Activated CD4-positive, alpha-beta T cell treated with anti-CD3 and anti-CD28 coated beads, Interleukin-2, amount 10 ng/mL, durations not matched to agents 7 days and 5 days (primary cell): ENCODE measurements around the gene EPHA1. TPM values are rescaled to one million over a fixed set of nuclear protein-coding genes. Genes with fewer than 3 reads are reported as not detected.
"Not testable (repeated sequence)": the region's sequence is repeated elsewhere in the genome, so short reads cannot be mapped to it uniquely, and the experiment has no call there.

Experiments used
- CTCF ChIA-PET: fragments of 350-600 bp; sonication (Branson Sonifier 250); formaldehyde crosslinking; loops from one replicate; lab custom pipeline; 2021; ENCODE audit warnings: antibody characterized with exemption; lab: Charles Lee
- POLR2A ChIA-PET: fragments of 350-600 bp; sonication (Branson Sonifier 250); formaldehyde crosslinking; loops from one replicate; lab custom pipeline; 2021; ENCODE audit warnings: antibody characterized with exemption; lab: Charles Lee
- DNase-seq: peaks from one replicate; pipeline ENCODE4 v3.0.0-alpha.2; 2020
- H3K27ac Mint-ChIP-seq: one replicate; pipeline ENCODE4 v1.8.0; 2021; ENCODE audit warnings: mild to moderate bottlenecking, moderate library complexity, mixed read lengths
- H3K27me3 Mint-ChIP-seq: one replicate; pipeline ENCODE4 v1.8.0; 2021; ENCODE audit warnings: mixed read lengths
- H3K36me3 Mint-ChIP-seq: one replicate; pipeline ENCODE4 v1.8.0; 2021; ENCODE audit warnings: low read depth, mixed read lengths
- H3K4me1 Mint-ChIP-seq: one replicate; pipeline ENCODE4 v1.8.0; 2021; ENCODE audit warnings: mixed read lengths
- H3K4me3 Mint-ChIP-seq: one replicate; pipeline ENCODE4 v1.8.0; 2021; ENCODE audit warnings: mild to moderate bottlenecking, moderate library complexity, mixed read lengths
- H3K9me3 Mint-ChIP-seq: one replicate; pipeline ENCODE4 v1.8.0; 2021; ENCODE audit warnings: mixed read lengths
- total RNA-seq, 2 experiments: library from RNA; stranded (reverse); gene quantifications; one replicate each; pipeline ENCODE4 v1.2.3, GENCODE V29; 2021

EPHA1 gene
- total RNA-seq, 2 experiments from 2014 or later: 10.0 to 11.4 TPM

DNA sequence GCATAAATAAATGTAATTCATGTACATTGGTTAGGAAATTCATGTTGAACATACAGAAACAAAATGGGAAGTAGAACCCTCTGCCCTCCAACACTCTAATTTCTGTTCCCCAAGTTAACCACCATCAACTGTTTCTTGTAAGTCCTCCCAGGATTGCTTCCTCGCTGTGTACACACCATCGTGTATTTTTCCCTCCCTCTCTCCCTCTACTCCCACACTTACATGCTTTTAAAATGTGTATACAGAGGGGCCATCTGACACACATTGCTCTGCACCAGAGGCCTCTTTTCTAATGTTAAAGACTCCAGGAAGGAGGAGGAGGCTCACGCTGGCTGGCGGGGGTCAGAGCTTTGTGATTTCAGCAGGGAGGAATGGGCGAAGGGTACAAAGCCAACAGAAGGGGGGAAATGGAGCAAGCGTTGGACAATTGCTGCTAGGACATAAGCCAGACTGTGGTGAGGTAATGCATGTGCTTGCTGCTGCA is 1.9 kb upstream of the EPHA1 start:
- Mint-ChIP-seq H3K36me3 (peaks cover 2% of the 10 kb centered on the region), H3K27ac (no peak overlapping the region), H3K4me1 (peaks cover 39% of the 10 kb centered on the region), H3K4me3 (no peak overlapping the region), H3K9me3 (no peaks in the 10 kb centered on the region), H3K27me3 (no peaks in the 10 kb centered on the region)
- ChIA-PET POLR2A (no interaction called here), CTCF (interaction anchor here (0.6 kb wide), 1 partner anchor 312 kb away, joined by 4 read pairs; no protein-coding TSS in a partner anchor)
- no peak for DNase-seq

GRCh38 chr7:143408252-143408685 is 387 bp downstream of the EPHA1 start:
- DNase-seq: no peak
- no peak overlapping the region for H3K27ac Mint-ChIP-seq
- peak overlapping the region; percentile 70 for H3K4me3 Mint-ChIP-seq
- ChIA-PET CTCF (interaction anchor here (0.6 to 5.3 kb wide), 8 partner anchors 14 to 168 kb away, joined by 3 to 41 read pairs (median 6); no protein-coding TSS in a partner anchor), POLR2A (interaction anchor here (1.1 kb wide), 1 partner anchor 22 kb away, joined by 3 read pairs; no protein-coding TSS in a partner anchor)
- H3K27me3 Mint-ChIP-seq: no peaks in the 10 kb centered on the region
- H3K9me3 Mint-ChIP-seq: no peaks in the 10 kb centered on the region
- H3K36me3 Mint-ChIP-seq: peaks cover 2% of the 10 kb centered on the region
- peaks cover 47% of the 10 kb centered on the region for H3K4me1 Mint-ChIP-seq

DNA sequence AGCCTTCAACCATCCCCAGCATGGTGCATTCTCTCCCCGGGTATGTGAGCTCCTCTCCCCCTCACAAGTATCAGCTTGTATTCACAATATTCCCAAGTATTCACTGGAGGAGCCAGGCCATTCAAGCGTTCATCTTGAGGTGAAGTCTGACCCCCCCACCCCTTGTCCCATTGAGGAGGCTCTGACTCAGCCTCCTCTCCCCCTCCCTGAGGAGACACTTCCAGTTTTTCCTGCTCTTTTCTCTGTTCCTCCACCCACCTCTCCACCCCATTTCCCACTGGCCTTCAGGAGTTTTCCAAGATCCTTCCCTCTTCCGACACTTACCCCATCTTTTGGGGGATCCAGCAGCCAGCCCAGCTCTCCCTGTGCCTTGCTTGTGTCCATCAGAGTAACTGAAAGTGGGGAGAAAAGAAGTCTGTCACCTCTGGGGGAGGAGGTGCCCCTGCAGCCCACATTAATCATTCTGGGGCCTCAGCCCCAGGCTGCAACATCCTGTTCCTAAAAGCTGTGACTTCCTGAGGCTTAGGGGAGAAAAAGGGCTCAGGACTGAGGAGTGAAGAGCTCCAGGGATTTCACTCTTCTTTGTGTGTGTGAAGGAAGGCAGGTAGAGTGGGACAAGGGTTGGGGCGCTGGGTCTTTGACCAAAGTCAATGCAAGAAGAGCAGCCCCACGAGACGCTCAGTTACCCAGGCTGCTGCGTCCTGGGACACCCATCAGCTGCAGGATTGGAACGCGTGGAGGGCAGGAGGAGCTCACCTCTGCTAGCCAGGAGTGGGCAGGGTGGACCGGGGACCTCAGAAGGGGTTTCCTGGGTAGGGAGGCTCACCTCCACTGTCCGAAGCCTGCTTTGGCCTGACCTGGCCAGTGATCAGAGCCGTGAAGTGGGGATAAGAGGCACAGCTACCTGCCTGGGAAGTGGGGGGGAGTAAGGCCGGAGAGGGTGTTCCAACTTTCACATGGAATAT is 1.1 kb downstream of the EPHA1 start:
- Mint-ChIP-seq H3K27me3 (no peaks in the 10 kb centered on the region), H3K4me1 (peaks cover 47% of the 10 kb centered on the region), H3K27ac (peak overlapping the region; percentile 56), H3K36me3 (peaks cover 2% of the 10 kb centered on the region), H3K4me3 (peak overlapping the region; percentile 70), H3K9me3 (no peaks in the 10 kb centered on the region)
- POLR2A ChIA-PET: interaction anchor here (1.1 kb wide), 1 partner anchor 21 kb away, joined by 3 read pairs; no protein-coding TSS in a partner anchor
- DNase-seq: peak; percentile 46
- CTCF ChIA-PET: interaction anchor here (0.6 to 5.3 kb wide), 14 partner anchors 8 to 167 kb away, joined by 3 to 41 read pairs (median 4); no protein-coding TSS in a partner anchor

DNA sequence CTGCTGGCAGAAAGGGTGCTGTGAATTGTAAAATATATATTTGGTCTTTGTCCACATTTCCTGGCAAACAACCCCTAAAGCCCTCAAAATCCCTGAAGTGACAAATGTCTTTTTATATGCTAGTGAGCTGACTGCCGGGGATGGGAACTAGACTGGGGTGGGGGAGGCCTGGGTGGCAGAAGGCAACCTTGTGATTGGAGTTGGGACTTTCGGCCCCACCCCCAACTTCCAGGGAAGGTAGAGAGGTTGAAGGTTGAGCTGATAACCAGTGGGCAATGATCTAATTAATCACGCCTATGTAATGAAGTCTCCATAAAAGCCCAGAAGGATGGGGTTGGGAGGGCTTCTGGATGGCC is 2.7 kb downstream of the EPHA1 start:
- Mint-ChIP-seq H3K4me1 (peaks cover 47% of the 10 kb centered on the region), H3K9me3 (no peaks in the 10 kb centered on the region), H3K27me3 (no peaks in the 10 kb centered on the region), H3K36me3 (peaks cover 2% of the 10 kb centered on the region), H3K27ac (no peak overlapping the region), H3K4me3 (no peak overlapping the region)
- POLR2A ChIA-PET: no interaction called here
- DNase-seq: no peak
- CTCF ChIA-PET: interaction anchor here (1.0 to 5.3 kb wide), 6 partner anchors 10 to 165 kb away, joined by 3 to 41 read pairs (median 8); no protein-coding TSS in a partner anchor

DNA sequence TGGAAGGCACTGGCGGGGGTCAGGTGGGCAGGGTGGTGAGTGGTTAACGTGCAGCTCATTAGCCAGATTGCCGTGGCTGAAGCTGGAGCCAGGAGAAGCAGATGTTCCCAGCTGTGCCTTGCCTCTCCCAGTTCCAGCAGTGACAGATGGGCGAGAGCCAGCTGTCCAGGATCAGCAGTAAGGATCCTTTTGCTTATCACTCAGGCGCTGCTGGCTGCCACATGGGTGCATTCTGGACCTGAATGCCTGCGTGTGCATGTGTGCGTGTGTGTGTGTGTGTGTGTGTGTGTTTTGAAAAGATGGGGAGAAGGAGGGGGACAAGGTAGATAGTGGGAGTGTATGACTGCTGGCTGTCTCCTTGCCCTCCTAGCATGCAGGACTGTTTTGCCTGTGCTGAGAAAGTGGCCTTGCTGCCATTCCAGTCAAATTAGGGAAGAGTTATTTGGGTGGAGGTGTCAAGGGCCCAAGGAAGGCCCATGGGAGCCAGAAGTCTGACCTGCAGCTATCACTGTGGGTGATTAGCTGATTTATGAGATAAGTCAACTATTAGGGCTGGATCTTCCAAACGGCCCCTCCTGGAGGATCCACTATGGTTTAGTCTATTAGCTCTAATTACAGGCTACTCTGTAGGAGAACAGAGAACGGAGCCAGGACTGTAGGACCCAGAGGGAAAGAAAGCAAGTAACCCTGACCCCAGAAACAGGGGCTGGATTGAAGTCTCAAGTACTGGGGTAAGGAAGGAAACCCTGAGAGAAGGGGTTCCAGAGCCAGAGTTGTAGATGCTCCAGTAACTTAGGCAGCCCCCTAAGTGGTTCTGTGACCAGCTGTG is 3.3 kb downstream of the EPHA1 start:
- Mint-ChIP-seq H3K27ac (no peak overlapping the region), H3K9me3 (no peaks in the 10 kb centered on the region), H3K36me3 (peaks cover 2% of the 10 kb centered on the region), H3K27me3 (no peaks in the 10 kb centered on the region), H3K4me3 (no peak overlapping the region), H3K4me1 (peaks cover 44% of the 10 kb centered on the region)
- CTCF ChIA-PET: interaction anchor here (1.0 to 5.3 kb wide), 7 partner anchors 10 to 165 kb away, joined by 3 to 41 read pairs (median 8); no protein-coding TSS in a partner anchor
- POLR2A ChIA-PET: interaction anchor here (0.6 kb wide), 1 partner anchor 41 kb away, joined by 5 read pairs; no protein-coding TSS in a partner anchor
- no peak for DNase-seq

DNA sequence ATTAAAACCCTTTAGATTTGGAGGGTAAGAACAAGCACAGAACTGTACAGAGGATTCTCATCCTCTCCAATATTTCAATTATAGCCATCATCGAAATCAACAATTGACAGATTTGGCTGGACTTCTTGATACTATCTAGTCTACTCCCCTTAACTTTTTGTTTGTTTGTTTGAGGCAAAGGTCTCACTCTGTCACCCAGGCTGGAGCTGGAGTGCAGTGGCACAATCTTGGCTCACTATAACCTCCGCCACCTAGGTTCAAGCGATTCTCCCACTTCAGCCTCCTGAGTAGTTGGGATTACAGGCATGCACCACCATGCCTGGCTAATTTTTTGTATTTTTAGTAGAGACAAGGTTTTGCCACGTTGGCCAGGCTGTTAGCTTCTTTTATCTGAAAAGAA is 6.4 kb downstream of the EPHA1 start:
- POLR2A ChIA-PET, H3K4me3 Mint-ChIP-seq, H3K9me3 Mint-ChIP-seq, H3K27ac Mint-ChIP-seq, DNase-seq, H3K27me3 Mint-ChIP-seq, H3K36me3 Mint-ChIP-seq: not testable (repeated sequence)
- CTCF ChIA-PET: interaction anchor here (0.9 to 3.7 kb wide), 4 partner anchors 18 to 187 kb away, joined by 3 to 18 read pairs (median 5); no protein-coding TSS in a partner anchor
- peaks cover 19% of the 10 kb centered on the region for H3K4me1 Mint-ChIP-seq

DNA sequence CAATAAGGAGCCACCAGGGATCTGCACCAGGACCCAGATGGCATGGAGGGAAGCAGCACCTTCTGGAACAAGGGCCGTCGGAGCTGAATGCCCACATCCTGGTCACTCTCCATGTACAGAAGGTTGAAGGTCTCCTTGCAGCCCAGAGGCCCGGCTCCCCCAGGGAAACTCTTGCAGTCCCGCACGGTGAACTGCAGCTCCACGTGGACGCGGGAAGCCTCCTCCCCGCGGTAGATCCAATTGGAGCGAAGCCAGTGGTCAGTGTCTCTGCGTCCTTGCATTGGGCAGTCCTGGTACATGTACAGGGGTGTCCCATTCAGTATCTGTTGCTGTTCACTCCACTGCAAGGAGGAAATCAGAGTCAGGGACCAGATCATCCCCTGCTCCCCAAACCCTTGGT is 7.4 kb downstream of the EPHA1 start:
- H3K27me3 Mint-ChIP-seq: no peaks in the 10 kb centered on the region
- no peaks in the 10 kb centered on the region for H3K36me3 Mint-ChIP-seq
- POLR2A ChIA-PET: no interaction called here
- no peaks in the 10 kb centered on the region for H3K9me3 Mint-ChIP-seq
- CTCF ChIA-PET: interaction anchor here (0.6 to 3.7 kb wide), 8 partner anchors 9 to 161 kb away, joined by 3 to 18 read pairs (median 3); no protein-coding TSS in a partner anchor
- H3K4me3 Mint-ChIP-seq: no peak overlapping the region
- DNase-seq: no peak
- H3K4me1 Mint-ChIP-seq: peaks cover 10% of the 10 kb centered on the region
- H3K27ac Mint-ChIP-seq: no peak overlapping the region

- CTCF ChIA-PET: interaction anchor here (1.3 kb wide), 2 partner anchors 9 to 15 kb away, joined by 3 read pairs; no protein-coding TSS in a partner anchor
- Mint-ChIP-seq H3K27ac (no peak overlapping the region), H3K4me1 (peaks cover 13% of the 10 kb centered on the region), H3K27me3 (no peaks in the 10 kb centered on the region), H3K36me3 (no peaks in the 10 kb centered on the region), H3K4me3 (no peak overlapping the region), H3K9me3 (no peaks in the 10 kb centered on the region)
- POLR2A ChIA-PET: no interaction called here
- DNase-seq: no peak
Observed at GRCh38 chr7:143399642-143400041, 9.0 kb downstream of the EPHA1 start.

GRCh38 chr7:143399151-143399550 is 9.5 kb downstream of the EPHA1 start:
- CTCF ChIA-PET: interaction anchor here (1.0 to 1.3 kb wide), 3 partner anchors 9 to 63 kb away, joined by 3 to 4 read pairs (median 3); no protein-coding TSS in a partner anchor
- POLR2A ChIA-PET: no interaction called here
- Mint-ChIP-seq H3K4me3 (no peak overlapping the region), H3K27me3 (no peaks in the 10 kb centered on the region), H3K9me3 (no peaks in the 10 kb centered on the region), H3K36me3 (no peaks in the 10 kb centered on the region), H3K4me1 (peaks cover 13% of the 10 kb centered on the region), H3K27ac (no peak overlapping the region)
- DNase-seq: no peak

DNA sequence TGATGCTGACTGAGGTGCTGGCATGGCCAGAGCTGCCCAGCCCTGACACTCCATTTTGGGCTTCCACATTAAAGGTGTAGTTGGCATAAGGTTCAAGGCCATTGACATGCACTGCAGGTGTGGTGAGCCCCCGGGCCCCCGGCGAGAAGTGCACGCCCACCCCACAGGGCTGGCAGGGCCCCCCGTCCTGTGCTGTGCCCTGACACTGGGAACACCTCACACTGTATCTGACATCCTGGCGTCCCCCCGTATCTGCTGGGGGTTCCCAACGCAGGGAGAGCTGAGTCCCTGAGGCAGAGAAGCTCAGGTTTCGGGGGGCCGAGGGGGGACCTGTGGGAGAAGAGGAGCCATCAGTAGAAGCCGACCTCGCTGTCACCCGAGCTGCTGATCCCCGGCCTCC is 10.0 kb downstream of the EPHA1 start:
- ChIA-PET POLR2A (no interaction called here), CTCF (interaction anchor here (1.0 to 1.3 kb wide), 3 partner anchors 8 to 63 kb away, joined by 3 to 4 read pairs (median 4); no protein-coding TSS in a partner anchor)
- no peak overlapping the region for H3K27ac Mint-ChIP-seq
- no peaks in the 10 kb centered on the region for H3K9me3 Mint-ChIP-seq
- no peaks in the 10 kb centered on the region for H3K27me3 Mint-ChIP-seq
- no peaks in the 10 kb centered on the region for H3K36me3 Mint-ChIP-seq
- no peak for DNase-seq
- peaks cover 15% of the 10 kb centered on the region for H3K4me1 Mint-ChIP-seq
- no peak overlapping the region for H3K4me3 Mint-ChIP-seq

DNA sequence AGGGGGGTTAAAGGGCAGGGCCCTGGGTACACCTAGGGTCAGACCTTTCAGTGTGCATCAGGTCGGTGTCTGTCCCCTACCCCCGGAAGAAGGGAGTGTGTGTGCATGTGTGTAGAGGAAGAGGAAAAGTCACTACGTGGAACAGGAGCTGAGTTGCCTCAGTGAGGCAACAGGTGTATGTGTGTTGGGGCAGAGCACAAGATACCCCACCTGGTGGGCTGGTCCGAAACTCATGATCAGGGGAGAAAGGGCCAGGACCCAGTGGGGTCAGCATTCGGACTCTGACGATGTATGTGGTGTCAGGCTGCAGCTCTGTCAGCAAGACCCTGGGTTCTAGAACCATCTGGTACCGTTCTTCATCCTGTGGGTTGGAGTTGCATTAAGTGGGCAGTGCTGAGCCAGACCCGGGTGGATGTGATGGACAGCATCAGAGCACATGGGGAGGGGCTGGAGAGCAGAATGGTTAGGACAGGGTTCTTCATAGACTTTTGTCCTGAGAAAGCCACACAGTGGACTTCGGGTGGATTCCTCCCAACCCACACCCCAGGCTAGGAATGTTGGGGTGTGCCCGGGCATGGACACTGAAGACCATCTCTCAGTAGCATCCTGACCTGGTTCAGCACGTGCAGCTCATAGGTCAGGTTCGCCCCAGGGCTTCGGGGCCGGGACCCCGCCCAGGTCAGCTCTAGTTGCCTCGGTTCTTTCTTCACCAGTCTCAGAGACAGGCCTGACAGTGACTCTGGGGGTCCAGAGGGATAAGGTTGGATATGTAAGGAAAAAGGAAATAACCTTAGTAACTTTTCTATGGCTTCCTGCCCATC is 10.7 kb downstream of the EPHA1 start:
- Mint-ChIP-seq H3K27me3 (no peaks in the 10 kb centered on the region), H3K4me3 (no peak overlapping the region), H3K36me3 (peaks cover 2% of the 10 kb centered on the region), H3K9me3 (no peaks in the 10 kb centered on the region), H3K27ac (no peak overlapping the region), H3K4me1 (peaks cover 14% of the 10 kb centered on the region)
- POLR2A ChIA-PET: no interaction called here
- CTCF ChIA-PET: interaction anchor here (1.0 to 1.3 kb wide), 3 partner anchors 8 to 62 kb away, joined by 3 to 4 read pairs (median 4); no protein-coding TSS in a partner anchor
- DNase-seq: no peak
